SU-DHL-6 (cell line): ENCODE data around the gene JTB.

Experiments
- EZH2phosphoT487 ChIP-seq: fragments of 200-600 bp; sonication (generic), shearing (Covaris generic); conservative IDR thresholded peaks from 2 replicates; pipeline ENCODE4 v1.6.1; 2018; ENCODE audit warnings: mild to moderate bottlenecking, antibody characterized with exemption, low read length, moderate library complexity, mixed read lengths
- TF ChIP-seq, protein P1 (sequence below): fragments of 200-600 bp; sonication (generic); IDR thresholded peaks from one replicate; pipeline ENCODE4 v1.5.1; 2017; ENCODE audit warnings: antibody characterized with exemption, mild to moderate bottlenecking, low read length, moderate library complexity; ENCODE audit not compliant: insufficient read depth, poor library complexity, severe bottlenecking

DNA sequence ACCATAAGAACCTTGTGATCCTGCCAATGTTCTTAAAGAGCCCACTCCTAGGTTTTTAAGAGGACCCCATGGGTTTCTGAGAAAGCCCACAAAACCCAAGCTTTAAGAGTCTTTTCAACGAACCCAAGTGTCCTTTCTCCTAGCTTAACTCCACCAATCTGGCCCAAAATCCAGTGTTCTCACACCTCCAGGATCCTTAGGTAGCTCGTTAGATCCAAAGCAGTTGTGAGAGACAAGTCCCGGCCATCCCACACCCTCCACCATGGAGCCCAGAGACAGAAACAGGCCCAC, 32.7 kb downstream of the JTB start:
- TF ChIP-seq, protein P1, sequence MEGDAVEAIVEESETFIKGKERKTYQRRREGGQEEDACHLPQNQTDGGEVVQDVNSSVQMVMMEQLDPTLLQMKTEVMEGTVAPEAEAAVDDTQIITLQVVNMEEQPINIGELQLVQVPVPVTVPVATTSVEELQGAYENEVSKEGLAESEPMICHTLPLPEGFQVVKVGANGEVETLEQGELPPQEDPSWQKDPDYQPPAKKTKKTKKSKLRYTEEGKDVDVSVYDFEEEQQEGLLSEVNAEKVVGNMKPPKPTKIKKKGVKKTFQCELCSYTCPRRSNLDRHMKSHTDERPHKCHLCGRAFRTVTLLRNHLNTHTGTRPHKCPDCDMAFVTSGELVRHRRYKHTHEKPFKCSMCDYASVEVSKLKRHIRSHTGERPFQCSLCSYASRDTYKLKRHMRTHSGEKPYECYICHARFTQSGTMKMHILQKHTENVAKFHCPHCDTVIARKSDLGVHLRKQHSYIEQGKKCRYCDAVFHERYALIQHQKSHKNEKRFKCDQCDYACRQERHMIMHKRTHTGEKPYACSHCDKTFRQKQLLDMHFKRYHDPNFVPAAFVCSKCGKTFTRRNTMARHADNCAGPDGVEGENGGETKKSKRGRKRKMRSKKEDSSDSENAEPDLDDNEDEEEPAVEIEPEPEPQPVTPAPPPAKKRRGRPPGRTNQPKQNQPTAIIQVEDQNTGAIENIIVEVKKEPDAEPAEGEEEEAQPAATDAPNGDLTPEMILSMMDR, result no peak
- TF ChIP-seq EZH2phosphoT487, result no peak
